Measurements from ENCODE around the gene ARHGAP22. TPM values are rescaled to one million over a fixed set of nuclear protein-coding genes. Genes with fewer than 3 reads are reported as not detected.

Gene ARHGAP22
- polyA plus RNA-seq, 1 donor from 2014 or later: 0.15 TPM

GRCh38 chr10:48612236-48612943 lies 7.5 kb upstream of the ARHGAP22 start:
- Histone ChIP-seq H3K9me3 (ENCODE audit: low read length) (no peaks in the 10 kb centered on the region), H3F3A (ENCODE audit: insufficient read depth, low read length, poor library complexity, severe bottlenecking) (no peaks in the 10 kb centered on the region), H2AFZ (ENCODE audit: low read depth, low read length) (no peak overlapping the region), H3K27me3 (ENCODE audit: insufficient read depth, low read depth, low read length) (no peaks in the 10 kb centered on the region), H3K27ac (ENCODE audit: low read length) (no peak overlapping the region), H3K36me3 (ENCODE audit: insufficient read depth, low read length) (no peaks in the 10 kb centered on the region), H3K9me2 (ENCODE audit: insufficient read depth, low read length) (no peaks in the 10 kb centered on the region), H3K79me2 (replicated peaks; ENCODE audit: insufficient read depth, low read length) (no peaks in the 10 kb centered on the region), H3K4me3 (ENCODE audit: low read length) (no peak overlapping the region), H3K4me2 (ENCODE audit: low read length) (no peak overlapping the region), H3K9ac (ENCODE audit: low read length) (no peak overlapping the region), H4K20me1 (ENCODE audit: insufficient read depth) (no peaks in the 10 kb centered on the region)
- TF ChIP-seq EP300 (conservative IDR thresholded peaks at IDR 0.05; ENCODE audit: poor library complexity, severe bottlenecking): no peak
- TF ChIP-seq REST (IDR thresholded peaks at IDR 0.05; ENCODE audit: borderline replicate concordance): no peak
- no peak for TF ChIP-seq RAD21 (conservative IDR thresholded peaks at IDR 0.05)
- no peak for TF ChIP-seq CTCF (IDR thresholded peaks at IDR 0.05; ENCODE audit: poor library complexity, severe bottlenecking)

- Histone ChIP-seq H2AFZ (ENCODE audit: low read depth, low read length) (no peak overlapping the region), H4K20me1 (ENCODE audit: insufficient read depth) (no peaks in the 10 kb centered on the region), H3K9ac (ENCODE audit: low read length) (no peak overlapping the region), H3K79me2 (replicated peaks; ENCODE audit: insufficient read depth, low read length) (no peaks in the 10 kb centered on the region), H3K9me2 (ENCODE audit: insufficient read depth, low read length) (no peaks in the 10 kb centered on the region), H3K27me3 (ENCODE audit: insufficient read depth, low read depth, low read length) (no peaks in the 10 kb centered on the region), H3K27ac (ENCODE audit: low read length) (no peak overlapping the region), H3F3A (ENCODE audit: insufficient read depth, low read length, poor library complexity, severe bottlenecking) (no peaks in the 10 kb centered on the region), H3K4me2 (ENCODE audit: low read length) (no peak overlapping the region), H3K4me3 (ENCODE audit: low read length) (no peak overlapping the region), H3K9me3 (ENCODE audit: low read length) (no peaks in the 10 kb centered on the region), H3K36me3 (ENCODE audit: insufficient read depth, low read length) (no peaks in the 10 kb centered on the region)
- no peak for TF ChIP-seq POLR2AphosphoS5 (IDR thresholded peaks at IDR 0.05)
- TF ChIP-seq MXI1 (conservative IDR thresholded peaks at IDR 0.05; ENCODE audit: poor library complexity, severe bottlenecking): no peak
- TF ChIP-seq SMC3 (conservative IDR thresholded peaks at IDR 0.05; ENCODE audit: poor library complexity): no peak
- no peak for TF ChIP-seq TAF1 (IDR thresholded peaks at IDR 0.05; ENCODE audit: low read depth)
- TF ChIP-seq EZH2 (IDR thresholded peaks at IDR 0.05; ENCODE audit: borderline replicate concordance, insufficient read depth, low read length, poor library complexity, severe bottlenecking): no peak
- no peak for TF ChIP-seq REST (IDR thresholded peaks at IDR 0.05; ENCODE audit: borderline replicate concordance)
- TF ChIP-seq CTCF (IDR thresholded peaks at IDR 0.05; ENCODE audit: poor library complexity, severe bottlenecking): no peak
- TF ChIP-seq EP300 (conservative IDR thresholded peaks at IDR 0.05; ENCODE audit: poor library complexity, severe bottlenecking): no peak
- no peak for TF ChIP-seq RAD21 (conservative IDR thresholded peaks at IDR 0.05)
Measured at GRCh38 chr10:48611133-48611532, 6.3 kb upstream of the ARHGAP22 start.

Measured in neural cell (in vitro differentiated cells).